GM12878 (cell line): ENCODE data around the gene FAM222B. TPM values are rescaled to one million over a fixed set of nuclear protein-coding genes. Genes with fewer than 3 reads are reported as not detected.
A peak's percentile ranks its signal among the peaks of the same experiment; 100 is the strongest.

Experiments used
- CHD1 ChIP-seq: IDR thresholded peaks from 2 replicates; pipeline ENCODE4 v1.6.1; 2012; ENCODE audit warnings: low read depth, low read length, improper control_type of control experiment
- CTCF ChIP-seq, 3 experiments: IDR thresholded peaks in 2 of 3; conservative IDR thresholded peaks in 1 of 3; 2 replicates each; pipeline ENCODE4 v1.5.1; 2011; ENCODE audit warnings: low read depth in 3 of 3, low read length in 3 of 3, mild to moderate bottlenecking in 3 of 3, control low read depth in 2 of 3, moderate library complexity in 2 of 3, inconsistent platforms in 1 of 3, mixed read lengths in 1 of 3; ENCODE audit not compliant: control insufficient read depth in 2 of 3, insufficient read depth in 1 of 3; ENCODE audit errors: extremely low read depth in 1 of 3
- E4F1 ChIP-seq: fragments of 450-650 bp; IDR thresholded peaks from 2 replicates; pipeline ENCODE4 v1.6.1; 2018; ENCODE audit warnings: borderline replicate concordance, mild to moderate bottlenecking; ENCODE audit not compliant: partially characterized antibody
- EGR1 ChIP-seq, 2 experiments: IDR thresholded peaks; 1 replicate in 1 of 2; 2 replicates in 1 of 2; pipeline ENCODE4 v1.6.1; 2011 to 2012; ENCODE audit warnings: low read depth in 2 of 2, low read length in 2 of 2, borderline replicate concordance in 1 of 2, mild to moderate bottlenecking in 1 of 2, moderate library complexity in 1 of 2
- IKZF1 ChIP-seq: fragments of 450-650 bp; conservative IDR thresholded peaks from 2 replicates; pipeline ENCODE4 v1.6.1; 2017; ENCODE audit warnings: antibody characterized with exemption, mild to moderate bottlenecking
- MXI1 ChIP-seq: fragments of 150-350 bp; IDR thresholded peaks from 2 replicates; pipeline ENCODE4 v1.6.1; 2011; ENCODE audit warnings: low read depth, mild to moderate bottlenecking, inconsistent platforms, low read length, improper control_type of control experiment
- NFXL1 ChIP-seq: fragments of 450-650 bp; IDR thresholded peaks from 2 replicates; pipeline ENCODE4 v1.6.1; 2017; ENCODE audit warnings: antibody characterized with exemption, mild to moderate bottlenecking, borderline replicate concordance
- NFYB ChIP-seq: IDR thresholded peaks from 2 replicates; pipeline ENCODE4 v1.6.1; 2011; ENCODE audit warnings: low read depth, mild to moderate bottlenecking, low read length, improper control_type of control experiment, moderate library complexity; ENCODE audit not compliant: insufficient read depth
- NR2C1 ChIP-seq: fragments of 450-650 bp; IDR thresholded peaks from 2 replicates; pipeline ENCODE4 v1.6.1; 2017; ENCODE audit warnings: antibody characterized with exemption, mild to moderate bottlenecking, moderate library complexity
- NR2F1 ChIP-seq: fragments of 450-650 bp; conservative IDR thresholded peaks from 2 replicates; pipeline ENCODE4 v1.6.1; 2017; ENCODE audit warnings: mild to moderate bottlenecking
- PML ChIP-seq: IDR thresholded peaks from 2 replicates; pipeline ENCODE4 v1.6.1; 2012; ENCODE audit warnings: low read length, inconsistent platforms
- RAD21 ChIP-seq: IDR thresholded peaks from 2 replicates; pipeline ENCODE4 v1.6.1; 2011; ENCODE audit warnings: mild to moderate bottlenecking, low read depth, low read length, moderate library complexity; ENCODE audit not compliant: insufficient read depth
- RAD51 ChIP-seq: fragments of 450-650 bp; IDR thresholded peaks from 2 replicates; pipeline ENCODE4 v1.6.1; 2016; ENCODE audit warnings: moderate library complexity, mild to moderate bottlenecking, inconsistent platforms
- RB1 ChIP-seq: fragments of 450-650 bp; formaldehyde crosslinking; IDR thresholded peaks from 2 replicates; pipeline ENCODE4 v1.6.1; 2017; ENCODE audit warnings: mild to moderate bottlenecking, borderline replicate concordance
- SMAD1 ChIP-seq: fragments of 450-650 bp; IDR thresholded peaks from 2 replicates; pipeline ENCODE4 v1.6.1; 2018; ENCODE audit warnings: mild to moderate bottlenecking, low read depth; ENCODE audit not compliant: partially characterized antibody
- SPI1 ChIP-seq: IDR thresholded peaks from 2 replicates; pipeline ENCODE4 v1.6.1; 2011; ENCODE audit warnings: low read depth, mild to moderate bottlenecking, low read length, moderate library complexity, borderline replicate concordance; ENCODE audit not compliant: insufficient read depth
- TARDBP ChIP-seq: IDR thresholded peaks from 2 replicates; pipeline ENCODE4 v1.6.1; 2016; ENCODE audit warnings: borderline replicate concordance
- YY1 ChIP-seq: IDR thresholded peaks from 2 replicates; pipeline ENCODE4 v1.6.1; 2011; ENCODE audit warnings: low read depth, mild to moderate bottlenecking, low read length
- ZNF384 ChIP-seq: IDR thresholded peaks from 2 replicates; pipeline ENCODE4 v1.6.1; 2012; ENCODE audit warnings: low read depth, mild to moderate bottlenecking, low read length, improper control_type of control experiment, borderline replicate concordance
- polyA plus RNA-seq, 11 experiments: library from polyadenylated mRNA; depleted of rRNA in 4 of 11; unstranded in 6 of 11; stranded (reverse) in 5 of 11; fragments of >200 nt; fragmentation: Nextera tagmentation in 4 of 11; fragmentation: Illumina TruSeq in 1 of 11; extraction: Ambion mirVana in 4 of 11; extraction: Trizol in 1 of 11; gene quantifications; 1 replicate in 1 of 11; 2 replicates in 10 of 11; pipeline versions ENCODE4 v1.2.1 to v1.2.3, GENCODE V29; 2011 to 2016; ENCODE audit warnings: inconsistent platforms in 2 of 11, missing spikeins in 2 of 11, low read depth in 1 of 11
- total RNA-seq, 4 experiments: library from RNA; depleted of rRNA in 3 of 4; stranded (reverse); fragments of >200 nt in 3 of 4; fragmentation: Illumina TruSeq in 1 of 4; extraction: Trizol in 1 of 4; gene quantifications; 2 replicates each; pipeline versions ENCODE4 v1.2.1 to v1.2.3, GENCODE V29; 2013 to 2021
- TF ChIP-seq, protein P1 (sequence below): fragments of 450-650 bp; IDR thresholded peaks from 2 replicates; pipeline ENCODE4 v1.6.1; 2017; ENCODE audit warnings: borderline replicate concordance

Gene FAM222B
- total and polyA plus RNA-seq, 10 of the 15 experiments (the other 5 are each of a cell fraction or from before 2014, with no cell fraction given) = 2.8 to 18.3 (median 6.4) TPM

DNA sequence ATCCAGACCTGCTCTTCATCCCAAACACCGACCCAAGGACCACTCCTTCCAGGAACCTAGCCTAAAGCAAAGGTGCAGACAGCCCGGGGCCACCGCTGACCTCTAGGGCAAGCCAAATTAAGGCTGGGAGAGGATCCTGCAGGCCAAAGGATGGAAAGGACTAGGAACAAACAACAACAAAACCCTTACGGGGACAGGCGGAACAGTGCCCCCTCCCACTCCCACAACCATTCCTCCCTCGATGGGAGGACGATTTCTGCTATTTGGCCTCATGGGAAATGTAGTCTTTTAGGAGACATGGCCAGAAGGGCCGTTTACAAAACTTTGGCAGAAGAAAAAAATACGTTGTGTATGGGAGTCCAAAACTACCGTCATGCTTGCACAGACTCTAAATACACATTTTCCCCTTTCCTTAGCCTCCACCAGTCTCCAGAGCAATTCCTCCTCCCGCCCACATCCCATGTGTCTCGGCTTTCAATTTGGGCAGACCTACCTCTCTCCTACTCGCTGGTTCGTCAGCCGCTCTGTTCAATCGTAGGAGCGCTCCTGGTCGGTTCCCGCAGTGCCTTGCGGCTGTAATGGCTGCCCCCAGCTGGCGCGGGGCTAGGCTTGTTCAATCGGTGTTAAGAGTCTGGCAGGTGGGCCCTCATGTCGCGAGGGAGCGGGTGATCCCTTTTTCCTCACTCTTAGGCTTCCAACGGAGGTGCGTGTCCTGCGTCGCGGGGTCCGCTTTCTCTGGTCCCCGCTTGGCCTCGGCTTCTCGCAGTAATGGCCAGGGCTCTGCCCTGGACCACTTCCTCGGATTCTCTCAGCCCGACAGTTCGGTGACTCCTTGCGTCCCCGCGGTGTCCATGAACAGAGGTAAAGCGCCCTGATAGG is 12.1 kb upstream of the FAM222B start, which contains the start of gene ERAL1 (continued):
- TF ChIP-seq SPI1 = no peak
- peak; percentile 90 for TF ChIP-seq NFYB
- peak; percentile 86 for TF ChIP-seq IKZF1
- TF ChIP-seq SMAD1 = no peak
- no peak for TF ChIP-seq NFXL1
- TF ChIP-seq NR2C1 = 0 out of 2 replicates have a peak, but pooled peaks have one; percentile 9
- TF ChIP-seq, protein P1, sequence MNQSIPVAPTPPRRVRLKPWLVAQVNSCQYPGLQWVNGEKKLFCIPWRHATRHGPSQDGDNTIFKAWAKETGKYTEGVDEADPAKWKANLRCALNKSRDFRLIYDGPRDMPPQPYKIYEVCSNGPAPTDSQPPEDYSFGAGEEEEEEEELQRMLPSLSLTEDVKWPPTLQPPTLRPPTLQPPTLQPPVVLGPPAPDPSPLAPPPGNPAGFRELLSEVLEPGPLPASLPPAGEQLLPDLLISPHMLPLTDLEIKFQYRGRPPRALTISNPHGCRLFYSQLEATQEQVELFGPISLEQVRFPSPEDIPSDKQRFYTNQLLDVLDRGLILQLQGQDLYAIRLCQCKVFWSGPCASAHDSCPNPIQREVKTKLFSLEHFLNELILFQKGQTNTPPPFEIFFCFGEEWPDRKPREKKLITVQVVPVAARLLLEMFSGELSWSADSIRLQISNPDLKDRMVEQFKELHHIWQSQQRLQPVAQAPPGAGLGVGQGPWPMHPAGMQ = no peak
- no peak for TF ChIP-seq NR2F1
- no peak for TF ChIP-seq RAD21
- 0 out of 2 replicates have a peak, but pooled peaks have one; percentile 52 for TF ChIP-seq TARDBP
- TF ChIP-seq RAD51 = peak; percentile 18; the same call in 1 of the 2 replicates
- TF ChIP-seq ZNF384 = no peak
- peak; percentile 90; the same call in 1 of the 2 replicates for TF ChIP-seq RB1
- peak; percentile 86 for TF ChIP-seq MXI1
- no peak for TF ChIP-seq E4F1
- TF ChIP-seq EGR1 (IDR thresholded peaks at IDR 0.05; ENCODE audit: borderline replicate concordance in 1 of 2, low read depth in 2 of 2, low read length in 2 of 2) = 0 out of 3 replicates have a peak, but pooled peaks of 1 of the 2 experiments have one; percentile 6
- no peak for TF ChIP-seq CTCF (IDR thresholded peaks at IDR 0.05 in 2 of 3, conservative IDR thresholded peaks at IDR 0.05 in 1 of 3; ENCODE audit: control insufficient read depth in 2 of 3, extremely low read depth in 1 of 3, insufficient read depth in 1 of 3, low read depth in 3 of 3, low read length in 3 of 3)
- peak; percentile 84; the same call in 1 of the 2 replicates for TF ChIP-seq PML
- TF ChIP-seq CHD1 = no peak
- peak; percentile 99 for TF ChIP-seq YY1
